Panc1 (cell line): ENCODE measurements around the gene DLG2. TPM values are rescaled to one million over a fixed set of nuclear protein-coding genes. Genes with fewer than 3 reads are reported as not detected.

Experiments
- ATAC-seq: fragments of 200-7000 bp; cut with Tn5 transposase; 2 replicates; pipeline ENCODE4 v1.9.1; 2020; ENCODE audit warnings: mild to moderate bottlenecking, moderate library complexity
- BruUV-seq: library from RNA; stranded (reverse); fragments of 400-500 nt; replicated peaks from 2 replicates; lab custom pipeline; 2021; lab: Mats Ljungman, UMichigan
- CTCF ChIA-PET: fragments of 300-600 bp; sonication (Branson Sonifier 250); formaldehyde crosslinking; loops from one replicate; lab custom pipeline; 2022; ENCODE audit warnings: antibody characterized with exemption; lab: Charles Lee
- POLR2A ChIA-PET: fragments of 300-600 bp; sonication (Branson Sonifier 250); formaldehyde crosslinking; loops from one replicate; lab custom pipeline; 2022; ENCODE audit warnings: antibody characterized with exemption; lab: Charles Lee
- DNase-seq: peaks from one replicate; pipeline ENCODE4 v3.0.0-alpha.2; 2010; ENCODE audit warnings: low read depth, low spot score
- H3K27ac ChIP-seq: 2 replicates; pipeline ENCODE4 v1.5.1; 2011; ENCODE audit warnings: mild to moderate bottlenecking, low read length, inconsistent platforms
- H3K27me3 ChIP-seq: fragments of 200-500 bp; sonication (Bioruptor generic); 2 replicates; pipeline ENCODE4 v1.6.0; 2014; ENCODE audit warnings: low read length, inconsistent platforms; ENCODE audit not compliant: control insufficient read depth, insufficient read depth
- H3K36me3 ChIP-seq: fragments of 200-500 bp; sonication (Bioruptor generic); 2 replicates; pipeline ENCODE4 v1.5.1; 2014; ENCODE audit warnings: inconsistent platforms, mild to moderate bottlenecking, low read length, moderate library complexity; ENCODE audit not compliant: control insufficient read depth, insufficient read depth
- H3K4me1 ChIP-seq: 2 replicates; pipeline ENCODE4 v1.5.1; 2011; ENCODE audit warnings: inconsistent platforms, mild to moderate bottlenecking, low read length, moderate library complexity; ENCODE audit not compliant: control insufficient read depth, insufficient read depth
- H3K4me3 ChIP-seq, 2 experiments: 2 replicates each; pipeline ENCODE4 v1.5.1; 2011 to 2012; ENCODE audit warnings: low read depth in 2 of 2, low read length in 2 of 2, mild to moderate bottlenecking in 2 of 2, inconsistent platforms in 1 of 2, moderate library complexity in 1 of 2
- H3K9me3 ChIP-seq: fragments of 200-500 bp; sonication (Bioruptor generic); 2 replicates; pipeline ENCODE4 v1.5.1; 2014; ENCODE audit warnings: low read depth, mild to moderate bottlenecking, inconsistent platforms, low read length, moderate library complexity; ENCODE audit not compliant: control insufficient read depth, insufficient read depth
- CTCF ChIP-seq: fragments of 450-650 bp; IDR thresholded peaks from 2 replicates; pipeline ENCODE4 v1.5.1; 2017; ENCODE audit warnings: mild to moderate bottlenecking
- POLR2AphosphoS5 ChIP-seq: IDR thresholded peaks from 2 replicates; pipeline ENCODE4 v1.6.1; 2012; ENCODE audit warnings: mild to moderate bottlenecking, low read depth, low read length, moderate library complexity
- REST ChIP-seq, 2 experiments: IDR thresholded peaks; 2 replicates each; pipeline ENCODE4 v1.6.1; 2011 to 2012; ENCODE audit warnings: low read depth in 2 of 2, control low read depth in 1 of 2, low read length in 1 of 2, mild to moderate bottlenecking in 1 of 2, moderate library complexity in 1 of 2; ENCODE audit not compliant: insufficient read depth in 1 of 2
- SIN3A ChIP-seq: IDR thresholded peaks from 2 replicates; pipeline ENCODE4 v1.6.1; 2012; ENCODE audit warnings: low read depth, mild to moderate bottlenecking, low read length, moderate library complexity, borderline replicate concordance; ENCODE audit not compliant: insufficient read depth
- TCF7L2 ChIP-seq: IDR thresholded peaks from 2 replicates; pipeline ENCODE4 v1.6.1; 2011; ENCODE audit warnings: mild to moderate bottlenecking, low read depth, low read length, inconsistent platforms
- in situ Hi-C: cut with HindIII; loops from 2 replicates; pipeline ENCODE4 v1.10.0; 2016; ENCODE audit warnings: low sequenced_read_pairs, low pct_unique_long_range_greater_than_20kb
- intact Hi-C: fragments of 100-400 bp; cut with micrococcal nuclease; formaldehyde crosslinking; loops from one replicate; pipeline ENCODE4 v1.10.0; 2022; ENCODE audit not compliant: unreplicated experiment
- total RNA-seq: library from RNA; stranded (reverse); gene quantifications from one replicate; pipeline ENCODE4 v1.2.1, GENCODE V29; 2021; ENCODE audit not compliant: unreplicated experiment

DLG2 gene
- total RNA-seq, 1 experiment from 2014 or later, result 4.2 TPM

DNA sequence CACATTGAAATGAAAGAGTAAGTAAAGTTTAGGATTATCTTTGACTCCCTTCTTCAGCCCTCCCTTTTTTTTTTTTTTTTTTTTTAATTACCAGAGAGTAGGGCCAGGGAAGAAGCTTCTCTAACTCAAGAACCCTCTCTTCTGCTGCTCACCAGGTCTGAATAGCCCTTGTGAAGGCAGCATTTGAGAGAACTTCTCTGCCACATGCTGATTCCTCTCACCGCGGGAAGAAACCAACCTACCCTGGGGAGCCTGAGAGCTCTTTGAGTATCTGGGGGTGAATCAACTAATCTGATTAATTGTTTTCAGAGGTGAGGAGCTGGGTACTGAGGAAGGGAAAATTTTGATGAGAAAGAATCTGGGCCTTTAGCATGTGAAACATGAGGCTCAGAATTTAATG, 1906.5 kb downstream of the DLG2 start:
- Histone ChIP-seq H3K27me3 (peaks cover 11% of the 10 kb centered on the region), H3K36me3 (no peaks in the 10 kb centered on the region), H3K4me3 (no peak overlapping the region), H3K4me1 (no peaks in the 10 kb centered on the region), H3K27ac (no peak overlapping the region), H3K9me3 (no peaks in the 10 kb centered on the region)
- intact Hi-C loops, result loop anchor here (5.0 kb wide), 1 partner anchor 428 kb away; no protein-coding TSS in a partner anchor
- no peak for ATAC-seq
- DNase-seq, result no peak
- ChIA-PET POLR2A (no interaction called here), CTCF (no interaction called here)
- TF ChIP-seq REST (IDR thresholded peaks at IDR 0.05; ENCODE audit: insufficient read depth in 1 of 2, low read depth in 2 of 2, low read length in 1 of 2) (no peak), POLR2AphosphoS5 (no peak), CTCF (no peak), SIN3A (no peak), TCF7L2 (no peak)
- no TSS peak for BruUV-seq
- in situ Hi-C loops, result no loop called here

- intact Hi-C loops, result no loop called here
- no TSS peak for BruUV-seq
- Histone ChIP-seq H3K27ac (no peak overlapping the region), H3K4me3 (no peak overlapping the region), H3K9me3 (no peaks in the 10 kb centered on the region), H3K4me1 (no peaks in the 10 kb centered on the region), H3K27me3 (no peaks in the 10 kb centered on the region), H3K36me3 (no peaks in the 10 kb centered on the region)
- ATAC-seq (no peak), DNase-seq (no peak)
- in situ Hi-C loops, result no loop called here
- ChIA-PET POLR2A (no interaction called here), CTCF (no interaction called here)
- no peak for TF ChIP-seq REST (IDR thresholded peaks at IDR 0.05; ENCODE audit: insufficient read depth in 1 of 2, low read depth in 2 of 2, low read length in 1 of 2)
- TF ChIP-seq POLR2AphosphoS5, result no peak
- no peak for TF ChIP-seq SIN3A
These were observed 1909.6 kb downstream of the DLG2 start for GRCh38 chr11:83717537-83717936.
